Smooth muscle cell (in vitro differentiated cells): Measurements from ENCODE around the gene ARID4A. TPM values are rescaled to one million over a fixed set of nuclear protein-coding genes. Genes with fewer than 3 reads are reported as not detected.

Experiments
- DNase-seq: peaks from one replicate; lab custom pipeline; 2025; ENCODE audit not compliant: unreplicated experiment; lab: John Stamatoyannopoulos, UW
- H2AFZ ChIP-seq: fragments of 200-600 bp; sonication (generic); 2 replicates; pipeline ENCODE4 v1.6.0; 2016; ENCODE audit warnings: antibody characterized with exemption, low read depth, mild to moderate bottlenecking
- H3F3A ChIP-seq: fragments of 200-600 bp; sonication (generic); 2 replicates; pipeline ENCODE4 v1.6.0; 2017; ENCODE audit warnings: antibody characterized with exemption, low read depth
- H3K27ac ChIP-seq: fragments of 200-600 bp; sonication (generic); 2 replicates; pipeline ENCODE4 v1.5.1; 2016; ENCODE audit warnings: low read depth, mild to moderate bottlenecking
- H3K27me3 ChIP-seq: fragments of 200-600 bp; sonication (generic); 2 replicates; pipeline ENCODE4 v1.6.1; 2016; ENCODE audit warnings: low read depth, mild to moderate bottlenecking
- H3K36me3 ChIP-seq: fragments of 200-600 bp; sonication (generic); 2 replicates; pipeline ENCODE4 v1.5.1; 2016; ENCODE audit warnings: low read depth
- H3K4me1 ChIP-seq: fragments of 200-600 bp; sonication (generic); 2 replicates; pipeline ENCODE4 v1.5.1; 2016; ENCODE audit warnings: low read depth
- H3K4me2 ChIP-seq: fragments of 200-600 bp; sonication (generic); 2 replicates; pipeline ENCODE4 v1.6.0; 2016; ENCODE audit warnings: mild to moderate bottlenecking
- H3K4me3 ChIP-seq: fragments of 200-600 bp; sonication (generic); 2 replicates; pipeline ENCODE4 v1.5.1; 2016; ENCODE audit warnings: mild to moderate bottlenecking
- H3K79me2 ChIP-seq: fragments of 200-600 bp; sonication (generic); 2 replicates; pipeline ENCODE4 v1.6.0; 2016; ENCODE audit warnings: low read depth, mild to moderate bottlenecking
- H3K9ac ChIP-seq: fragments of 200-600 bp; sonication (generic); 2 replicates; pipeline ENCODE4 v1.6.0; 2016; ENCODE audit warnings: low read depth
- H3K9me3 ChIP-seq: fragments of 200-600 bp; sonication (generic); replicated peaks from 2 replicates; pipeline ENCODE4 v1.5.1; 2016; ENCODE audit warnings: low read depth
- H4K20me1 ChIP-seq: fragments of 200-600 bp; sonication (generic); 2 replicates; pipeline ENCODE4 v1.6.0; 2016; ENCODE audit warnings: low read depth
- CTCF ChIP-seq: fragments of 200-600 bp; sonication (generic); IDR thresholded peaks from 2 replicates; pipeline ENCODE4 v1.5.1; 2017; ENCODE audit warnings: borderline replicate concordance, mild to moderate bottlenecking, antibody characterized with exemption; ENCODE audit not compliant: insufficient read depth, poor library complexity, severe bottlenecking
- WGBS: methylation state at CpG from one replicate; pipeline ENCODE4 v1.1.7; 2016; ENCODE audit warnings: low lambda C conversion rate; 5-methylcytosine and 5-hydroxymethylcytosine counted together
- polyA plus RNA-seq: library from polyadenylated mRNA; unstranded; fragments of >200 nt; fragmentation: Nextera tagmentation; extraction: Ambion mirVana; gene quantifications from 2 replicates; pipeline ENCODE4 v1.2.1, GENCODE V29; 2016
- total RNA-seq: library from RNA; depleted of rRNA; stranded (reverse); fragments of >200 nt; gene quantifications from 2 replicates; pipeline ENCODE4 v1.2.3, GENCODE V29; 2014

The ARID4A gene
- total and polyA plus RNA-seq, 2 experiments from 2014 or later: 14.1 to 18.4 TPM

GRCh38 chr14:58401587-58401986 lies 103.2 kb downstream of the ARID4A start:
- Histone ChIP-seq H2AFZ (no peak overlapping the region), H3K36me3 (no peaks in the 10 kb centered on the region), H3K4me1 (no peaks in the 10 kb centered on the region), H3K27ac (no peak overlapping the region), H3K9me3 (no peaks in the 10 kb centered on the region), H3K27me3 (no peaks in the 10 kb centered on the region), H3K79me2 (no peaks in the 10 kb centered on the region), H3K9ac (no peak overlapping the region), H3K4me2 (no peak overlapping the region), H4K20me1 (no peaks in the 10 kb centered on the region), H3F3A (no peaks in the 10 kb centered on the region), H3K4me3 (no peak overlapping the region)
- DNase-seq: no peak
- no peak for TF ChIP-seq CTCF
- WGBS: 87% methylated on average over 3 of the region's 3 CpGs

GRCh38 chr14:58408681-58409215 lies 110.4 kb downstream of the ARID4A start:
- Histone ChIP-seq H3K9me3 (no peaks in the 10 kb centered on the region), H4K20me1 (no peaks in the 10 kb centered on the region), H3K27ac (no peak overlapping the region), H3K27me3 (no peaks in the 10 kb centered on the region), H3F3A (no peaks in the 10 kb centered on the region), H3K9ac (no peak overlapping the region), H3K4me1 (no peaks in the 10 kb centered on the region), H3K4me2 (no peak overlapping the region), H3K4me3 (no peak overlapping the region), H2AFZ (no peak overlapping the region), H3K79me2 (no peaks in the 10 kb centered on the region), H3K36me3 (peaks cover 6% of the 10 kb centered on the region)
- DNase-seq: no peak
- WGBS: 98% methylated on average over 3 of the region's 3 CpGs
- no peak for TF ChIP-seq CTCF

GRCh38 chr14:58414845-58415244 lies 116.5 kb downstream of the ARID4A start:
- peaks cover 38% of the 10 kb centered on the region for H3K79me2 ChIP-seq
- H3F3A ChIP-seq: no peaks in the 10 kb centered on the region
- 100% methylated on average over 1 of the region's 1 CpG for WGBS
- no peak overlapping the region for H3K27ac ChIP-seq
- H3K4me3 ChIP-seq: no peak overlapping the region
- H3K36me3 ChIP-seq: peaks cover 7% of the 10 kb centered on the region
- no peak for DNase-seq
- no peak overlapping the region for H2AFZ ChIP-seq
- no peaks in the 10 kb centered on the region for H3K4me1 ChIP-seq
- H3K9me3 ChIP-seq: no peaks in the 10 kb centered on the region
- no peaks in the 10 kb centered on the region for H3K27me3 ChIP-seq
- H4K20me1 ChIP-seq: peaks cover 4% of the 10 kb centered on the region
- no peak for TF ChIP-seq CTCF
- H3K4me2 ChIP-seq: no peak overlapping the region
- H3K9ac ChIP-seq: no peak overlapping the region
